K562 (cell line): ENCODE measurements around the gene DPY19L1. TPM values are rescaled to one million over a fixed set of nuclear protein-coding genes. Genes with fewer than 3 reads are reported as not detected.

Experiments
- ATAC-seq: fragments of 200-7000 bp; cut with Tn5 transposase; 3 replicates; pipeline ENCODE4 v1.9.1; 2020; ENCODE audit warnings: moderate library complexity
- BruUV-seq: library from RNA; stranded (reverse); fragments of 400-500 nt; replicated peaks from 2 replicates; lab custom pipeline; 2021; lab: Mats Ljungman, UMichigan
- CTCF ChIA-PET: fragments of 300-600 bp; formaldehyde crosslinking; extraction: SDS; loops from one replicate; lab custom pipeline; 2021; ENCODE audit warnings: low intra/inter-chr PET ratio; lab: Yijun Ruan, JAX
- POLR2A ChIA-PET: fragments of 300-600, 350-650 bp; sonication (Branson Sonifier 250); formaldehyde crosslinking; extraction: SDS; loops from one replicate; lab custom pipeline; 2021; ENCODE audit warnings: antibody characterized with exemption, inconsistent platforms; lab: Yijun Ruan, JAX
- DNase-seq, 4 experiments: peaks; one replicate each; pipeline versions ENCODE4 v3.0.0 to v3.0.0-alpha.2; 2011 to 2018; ENCODE audit warnings: low spot score in 3 of 4, mixed read lengths in 3 of 4; ENCODE audit errors: extremely low read depth in 1 of 4
- FAIRE-seq: peaks from 2 replicates; lab custom pipeline; 2011; peaks lifted over from hg19 to GRCh38; lab: Jason Lieb, UNC
- H2AFZ ChIP-seq: 2 replicates; pipeline ENCODE4 v1.6.0; 2011; ENCODE audit warnings: low read depth, low read length, control low read depth, inconsistent platforms
- H3K27ac ChIP-seq: fragments of 200-600 bp; 3 replicates; pipeline ENCODE4 v1.8.0; 2011; ENCODE audit warnings: low read depth, mild to moderate bottlenecking, control low read depth, inconsistent platforms, low read length, moderate library complexity, mixed read lengths; ENCODE audit errors: extremely low read depth
- H3K27me3 ChIP-seq, 2 experiments: fragments of 300-600 bp in 1 of 2; 2 replicates in 1 of 2; 3 replicates in 1 of 2; pipeline versions ENCODE4 v1.6.0 to v1.8.0; 2011; ENCODE audit warnings: inconsistent platforms in 2 of 2, low read length in 2 of 2, mild to moderate bottlenecking in 1 of 2, mixed read lengths in 1 of 2, moderate library complexity in 1 of 2; ENCODE audit not compliant: control insufficient read depth in 2 of 2, insufficient read depth in 2 of 2
- H3K36me3 ChIP-seq: fragments of 300-600 bp; 3 replicates; pipeline ENCODE4 v1.8.0; 2011; ENCODE audit warnings: mild to moderate bottlenecking, low read length, inconsistent platforms; ENCODE audit not compliant: control insufficient read depth, insufficient read depth
- H3K4me1 ChIP-seq, 2 experiments: fragments of 200-600 bp in 1 of 2; replicated peaks in 1 of 2; 2 replicates in 1 of 2; 3 replicates in 1 of 2; pipeline versions ENCODE4 v1.5.1 to v1.8.0; 2011; ENCODE audit warnings: inconsistent platforms in 2 of 2, low read length in 2 of 2, mild to moderate bottlenecking in 1 of 2, mixed read lengths in 1 of 2, moderate library complexity in 1 of 2; ENCODE audit not compliant: control insufficient read depth in 2 of 2, insufficient read depth in 2 of 2
- H3K4me2 ChIP-seq: 2 replicates; pipeline ENCODE4 v1.6.1; 2011; ENCODE audit warnings: low read length, control low read depth, inconsistent platforms, mixed read lengths; ENCODE audit not compliant: insufficient read depth
- H3K4me3 ChIP-seq: fragments of 200-600 bp; sonication (generic), shearing (Covaris generic); 2 replicates; pipeline ENCODE4 v1.5.1; 2016; ENCODE audit warnings: control low read depth, inconsistent platforms
- H3K79me2 ChIP-seq: fragments of 200-600 bp; 3 replicates; pipeline ENCODE4 v1.8.0; 2011; ENCODE audit warnings: low read length, inconsistent platforms; ENCODE audit not compliant: control insufficient read depth, insufficient read depth
- H3K9ac ChIP-seq, 2 experiments: 2 replicates each; pipeline versions ENCODE4 v1.6.0 to v1.6.1; 2011; ENCODE audit warnings: low read depth in 2 of 2, low read length in 2 of 2, control low read depth in 1 of 2, inconsistent platforms in 1 of 2, mild to moderate bottlenecking in 1 of 2, mixed read lengths in 1 of 2; ENCODE audit not compliant: insufficient read depth in 1 of 2
- H3K9me1 ChIP-seq: one replicate; pipeline ENCODE4 v1.6.0; 2011; ENCODE audit warnings: inconsistent platforms, mild to moderate bottlenecking, low read length, moderate library complexity; ENCODE audit not compliant: control insufficient read depth, insufficient read depth
- H3K9me3 ChIP-seq: replicated peaks from 2 replicates; pipeline ENCODE4 v1.5.1; 2011; ENCODE audit warnings: low read depth, low read length, inconsistent platforms; ENCODE audit not compliant: control insufficient read depth, insufficient read depth
- H4K20me1 ChIP-seq: replicated peaks from 2 replicates; pipeline ENCODE4 v1.6.1; 2011; ENCODE audit warnings: low read length, inconsistent platforms, mixed read lengths; ENCODE audit not compliant: control insufficient read depth, insufficient read depth
- BACH1 ChIP-seq: fragments of 200-800 bp; sonication (Bioruptor generic); IDR thresholded peaks from 2 replicates; pipeline ENCODE4 v1.6.1; 2016; ENCODE audit warnings: missing genetic modification characterization, missing compliant biosample characterization
- BDP1 ChIP-seq: IDR thresholded peaks from 3 replicates; pipeline ENCODE4 v1.6.1; 2011; ENCODE audit not compliant: insufficient read length, insufficient read depth
- CTCF ChIP-seq, 3 experiments: IDR thresholded peaks in 2 of 3; conservative IDR thresholded peaks in 1 of 3; 2 replicates each; pipeline ENCODE4 v1.5.1; 2011 to 2012; ENCODE audit warnings: low read length in 3 of 3, mild to moderate bottlenecking in 3 of 3, control low read depth in 2 of 3, improper control_type of control experiment in 1 of 3, inconsistent platforms in 1 of 3, low read depth in 1 of 3, mixed read lengths in 1 of 3, moderate library complexity in 1 of 3; ENCODE audit not compliant: insufficient read depth in 2 of 3
- HMGN3 ChIP-seq: IDR thresholded peaks from 2 replicates; pipeline ENCODE4 v1.6.1; 2011; ENCODE audit warnings: borderline replicate concordance, low read depth, mild to moderate bottlenecking, mixed read lengths, low read length; ENCODE audit not compliant: insufficient read length; ENCODE audit errors: extremely low read depth
- PBX2 ChIP-seq, 2 experiments: IDR thresholded peaks in 1 of 2; conservative IDR thresholded peaks in 1 of 2; 2 replicates each; pipeline ENCODE4 v1.6.1; 2016; ENCODE audit warnings: low read depth in 2 of 2, mild to moderate bottlenecking in 1 of 2, missing compliant biosample characterization in 1 of 2, missing genetic modification characterization in 1 of 2, moderate library complexity in 1 of 2
- PTRF ChIP-seq: fragments of 450-650 bp; IDR thresholded peaks from 2 replicates; pipeline ENCODE4 v1.6.1; 2016; ENCODE audit warnings: mild to moderate bottlenecking, missing genetic modification characterization, missing compliant biosample characterization
- TEAD1 ChIP-seq, 2 experiments: fragments of 450-650 bp in 1 of 2; sonication (generic) in 1 of 2; formaldehyde crosslinking; IDR thresholded peaks; 2 replicates each; pipeline versions ENCODE4 v1.4.0 to v1.8.0; 2020 to 2022; ENCODE audit warnings: mild to moderate bottlenecking in 2 of 2, missing genetic modification reagents in 1 of 2
- TEAD4 ChIP-seq, 2 experiments: sonication (generic) in 1 of 2; formaldehyde crosslinking in 1 of 2; IDR thresholded peaks; 2 replicates each; pipeline versions ENCODE4 v1.6.1 to v1.8.0; 2012 to 2022; ENCODE audit warnings: borderline replicate concordance in 1 of 2, inconsistent platforms in 1 of 2, low read length in 1 of 2, mild to moderate bottlenecking in 1 of 2, missing genetic modification reagents in 1 of 2
- ZNF589 ChIP-seq: fragments of 200-800 bp; sonication (Bioruptor generic); IDR thresholded peaks from 2 replicates; pipeline ENCODE4 v1.6.1; 2016; ENCODE audit warnings: low read depth, missing genetic modification characterization, missing compliant biosample characterization
- ZNF696 ChIP-seq: fragments of 250-450 bp; sonication (Bioruptor Pico); conservative IDR thresholded peaks from 2 replicates; pipeline ENCODE4 v1.4.0; 2020; ENCODE audit warnings: mild to moderate bottlenecking, moderate library complexity
- ZNF766 ChIP-seq: fragments of 200-800 bp; sonication (Bioruptor generic); conservative IDR thresholded peaks from 2 replicates; pipeline ENCODE4 v1.6.1; 2016; ENCODE audit warnings: missing genetic modification characterization, missing compliant biosample characterization
- WGBS: fragments of 100-300 bp; shearing (Covaris generic); methylation state at CpG from one replicate; pipeline ENCODE4 v1.1.6; 2016; ENCODE audit warnings: low coverage, mixed read lengths; ENCODE audit not compliant: insufficient coverage; ENCODE audit errors: missing lambda C conversion rate; 5-methylcytosine and 5-hydroxymethylcytosine counted together
- in situ Hi-C: fragments of 300-500 bp; cut with MboI; formaldehyde crosslinking; loops from 4 replicates; pipeline ENCODE4 v1.15.0; 2018; ENCODE audit warnings: inconsistent platforms, mixed read lengths
- intact Hi-C: fragments of 100-400 bp; cut with micrococcal nuclease; formaldehyde crosslinking; loops from 2 replicates; pipeline ENCODE4 v1.14.2; 2022
- polyA plus RNA-seq, 8 experiments: library from polyadenylated mRNA; depleted of rRNA in 4 of 8; stranded (reverse) in 5 of 8; unstranded in 3 of 8; fragments of >200 nt; fragmentation: Nextera tagmentation in 2 of 8; fragmentation: Illumina TruSeq in 1 of 8; extraction: Ambion mirVana in 2 of 8; extraction: Trizol in 1 of 8; gene quantifications; 2 replicates each; pipeline versions ENCODE4 v1.2.1 to v1.2.3, GENCODE V29; 2011 to 2014; ENCODE audit warnings: inconsistent platforms in 1 of 8, missing spikeins in 1 of 8
- total RNA-seq, 7 experiments: library from RNA; depleted of rRNA in 6 of 7; stranded (reverse); fragments of >200 nt in 6 of 7; fragmentation: Illumina TruSeq in 2 of 7; extraction: Trizol in 2 of 7; gene quantifications; 2 replicates each; pipeline versions ENCODE4 v1.2.1 to v1.2.3, GENCODE V29; 2011 to 2021; ENCODE audit warnings: low replicate concordance in 1 of 7
- TF ChIP-seq, protein P1 (sequence below): sonication (generic); formaldehyde crosslinking; IDR thresholded peaks from 2 replicates; pipeline ENCODE4 v1.8.1; 2023; ENCODE audit warnings: mild to moderate bottlenecking, missing genetic modification reagents, moderate library complexity
- TF ChIP-seq, protein P2 (sequence below): fragments of 450-650 bp; IDR thresholded peaks from 2 replicates; pipeline ENCODE4 v1.6.1; 2016; ENCODE audit warnings: low read depth, mild to moderate bottlenecking, moderate library complexity

The DPY19L1 gene
- total and polyA plus RNA-seq, 9 of the 15 experiments (the other 6 are each of a cell fraction or from before 2014, with no cell fraction given): 4.0 to 34.3 (median 22.1) TPM

DNA sequence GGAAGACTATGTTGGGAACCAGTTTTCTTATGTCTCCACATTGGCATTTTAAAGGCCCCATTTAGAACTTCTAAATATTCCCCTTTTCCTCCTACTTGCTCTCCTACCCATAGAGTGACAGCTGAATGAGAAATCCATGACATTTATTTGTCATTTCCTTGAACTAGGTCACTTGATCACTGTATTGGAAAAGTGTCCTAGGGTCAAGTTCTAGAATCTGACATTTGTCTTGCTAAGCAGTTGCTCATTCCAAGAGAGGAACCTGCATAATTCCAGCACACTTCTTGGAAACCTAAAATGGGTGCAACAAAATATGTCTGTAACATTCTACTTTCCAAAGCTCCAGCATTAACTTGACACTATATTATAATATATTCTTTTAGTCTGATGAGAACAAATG lies 3.6 kb upstream of the DPY19L1 start (continued):
- no peak for TF ChIP-seq CTCF (IDR thresholded peaks at IDR 0.05 in 2 of 3, conservative IDR thresholded peaks at IDR 0.05 in 1 of 3; ENCODE audit: insufficient read depth in 2 of 3, low read depth in 1 of 3, low read length in 3 of 3)

- H2AFZ ChIP-seq: no peak overlapping the region
- FAIRE-seq (no peak), ATAC-seq (no peak), DNase-seq (no peak)
- no peaks in the 10 kb centered on the region for H3K27me3 ChIP-seq
- H3K9me1 ChIP-seq: no peaks in the 10 kb centered on the region
- no TSS peak for BruUV-seq
- H3K4me2 ChIP-seq: no peak overlapping the region
- H3K27ac ChIP-seq: no peak overlapping the region
- in situ Hi-C loops: no loop called here
- peaks cover 10 to 14% of the 10 kb centered on the region in 2 experiments for H3K4me1 ChIP-seq
- 61% methylated on average over 5 of the region's 5 CpGs for WGBS
- intact Hi-C loops: loop anchor here (5.0 to 10.0 kb wide), 4 partner anchors 37 to 365 kb away; no protein-coding TSS in a partner anchor
- H3K9me3 ChIP-seq: no peaks in the 10 kb centered on the region
- H4K20me1 ChIP-seq: no peaks in the 10 kb centered on the region
- CTCF ChIA-PET: no interaction called here
- peaks cover 25% of the 10 kb centered on the region for H3K79me2 ChIP-seq
- H3K9ac ChIP-seq: no peak overlapping the region
- POLR2A ChIA-PET: interaction anchor here (0.6 kb wide), 1 partner anchor 609 kb away, joined by 3 read pairs; no protein-coding TSS in a partner anchor
- no peak overlapping the region for H3K4me3 ChIP-seq
- H3K36me3 ChIP-seq: no peaks in the 10 kb centered on the region
- TF ChIP-seq PBX2 (CRISPR knock-in tag; IDR thresholded peaks at IDR 0.05; ENCODE audit: low read depth) (no peak), PBX2 (tag; conservative IDR thresholded peaks at IDR 0.05; ENCODE audit: low read depth) (no peak), PTRF (tag) (no peak), TEAD1 (CRISPR knock-in tag; IDR thresholded peaks at IDR 0.05) (no peak), ZNF696 (CRISPR knock-in tag) (no peak), HMGN3 (no peak), ZNF589 (CRISPR knock-in tag) (no peak), BDP1 (no peak), ZNF766 (CRISPR knock-in tag) (no peak), BACH1 (tag) (no peak), TEAD4 (IDR thresholded peaks at IDR 0.05; ENCODE audit: low read length) (no peak), TEAD4 (CRISPR knock-in tag; IDR thresholded peaks at IDR 0.05; ENCODE audit: borderline replicate concordance) (no peak)
- TF ChIP-seq, protein P1, sequence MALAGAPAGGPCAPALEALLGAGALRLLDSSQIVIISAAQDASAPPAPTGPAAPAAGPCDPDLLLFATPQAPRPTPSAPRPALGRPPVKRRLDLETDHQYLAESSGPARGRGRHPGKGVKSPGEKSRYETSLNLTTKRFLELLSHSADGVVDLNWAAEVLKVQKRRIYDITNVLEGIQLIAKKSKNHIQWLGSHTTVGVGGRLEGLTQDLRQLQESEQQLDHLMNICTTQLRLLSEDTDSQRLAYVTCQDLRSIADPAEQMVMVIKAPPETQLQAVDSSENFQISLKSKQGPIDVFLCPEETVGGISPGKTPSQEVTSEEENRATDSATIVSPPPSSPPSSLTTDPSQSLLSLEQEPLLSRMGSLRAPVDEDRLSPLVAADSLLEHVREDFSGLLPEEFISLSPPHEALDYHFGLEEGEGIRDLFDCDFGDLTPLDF (CRISPR knock-in tag): no peak
- TF ChIP-seq, protein P2, sequence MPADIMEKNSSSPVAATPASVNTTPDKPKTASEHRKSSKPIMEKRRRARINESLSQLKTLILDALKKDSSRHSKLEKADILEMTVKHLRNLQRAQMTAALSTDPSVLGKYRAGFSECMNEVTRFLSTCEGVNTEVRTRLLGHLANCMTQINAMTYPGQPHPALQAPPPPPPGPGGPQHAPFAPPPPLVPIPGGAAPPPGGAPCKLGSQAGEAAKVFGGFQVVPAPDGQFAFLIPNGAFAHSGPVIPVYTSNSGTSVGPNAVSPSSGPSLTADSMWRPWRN: no peak
These were observed 2.1 kb upstream of the DPY19L1 start for GRCh38 chr7:35039343-35039742.
